Uterus (tissue), 2 donors: ENCODE data around the gene PRKG1.

ENCODE experiments used
- CTCF ChIP-seq, 4 experiments: fragments of 200-600 bp in 2 of 4; fragments of 450-650 bp in 2 of 4; sonication (generic) in 2 of 4; IDR thresholded peaks; one replicate each; pipeline ENCODE4 v1.5.1; 2016 to 2019; ENCODE audit warnings: antibody characterized with exemption in 4 of 4, mild to moderate bottlenecking in 2 of 4, moderate library complexity in 1 of 4
- POLR2A ChIP-seq, 2 donors: fragments of 450-650 bp; IDR thresholded peaks; one replicate each; pipeline ENCODE4 v1.6.1; 2016; ENCODE audit warnings: antibody characterized with exemption in 2 of 2, mild to moderate bottlenecking in 1 of 2, moderate library complexity in 1 of 2

- TF ChIP-seq CTCF (IDR thresholded peaks at IDR 0.05) (no peak), POLR2A (IDR thresholded peaks at IDR 0.05) (no peak)
Observed at GRCh38 chr10:52250510-52250909, 1176.2 kb downstream of the PRKG1 start.
